GM18520 (cell line): ENCODE measurements around the gene CASR.

Experiments
- ATAC-seq: cut with Tn5 transposase; IDR thresholded peaks from one replicate; pipeline ENCODE4 v1.9.1; 2021; ENCODE audit not compliant: unreplicated experiment

The CASR gene

GRCh38 chr3:122299872-122300460 lies 116.5 kb downstream of the CASR start:
- no peak for ATAC-seq

DNA sequence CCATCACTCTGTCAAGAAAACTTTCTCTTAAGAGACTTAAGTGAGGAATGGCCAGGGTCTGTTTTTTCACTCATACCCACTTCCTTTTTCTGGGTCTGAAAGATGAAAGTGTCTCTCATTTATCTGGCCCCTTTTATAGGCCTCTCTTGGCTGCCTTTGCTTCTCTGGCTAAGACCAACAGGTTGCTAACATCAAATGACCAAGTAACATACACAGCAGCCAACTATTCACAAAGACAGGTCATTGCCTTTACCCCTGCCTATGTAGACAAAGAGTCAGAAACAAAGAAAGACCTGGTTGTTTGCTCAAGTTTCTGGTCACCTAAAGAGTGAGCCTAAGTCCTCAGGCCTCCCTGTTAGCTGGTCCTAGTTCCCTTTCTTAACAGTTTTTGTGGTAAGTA lies 117.6 kb downstream of the CASR start:
- ATAC-seq: no peak

DNA sequence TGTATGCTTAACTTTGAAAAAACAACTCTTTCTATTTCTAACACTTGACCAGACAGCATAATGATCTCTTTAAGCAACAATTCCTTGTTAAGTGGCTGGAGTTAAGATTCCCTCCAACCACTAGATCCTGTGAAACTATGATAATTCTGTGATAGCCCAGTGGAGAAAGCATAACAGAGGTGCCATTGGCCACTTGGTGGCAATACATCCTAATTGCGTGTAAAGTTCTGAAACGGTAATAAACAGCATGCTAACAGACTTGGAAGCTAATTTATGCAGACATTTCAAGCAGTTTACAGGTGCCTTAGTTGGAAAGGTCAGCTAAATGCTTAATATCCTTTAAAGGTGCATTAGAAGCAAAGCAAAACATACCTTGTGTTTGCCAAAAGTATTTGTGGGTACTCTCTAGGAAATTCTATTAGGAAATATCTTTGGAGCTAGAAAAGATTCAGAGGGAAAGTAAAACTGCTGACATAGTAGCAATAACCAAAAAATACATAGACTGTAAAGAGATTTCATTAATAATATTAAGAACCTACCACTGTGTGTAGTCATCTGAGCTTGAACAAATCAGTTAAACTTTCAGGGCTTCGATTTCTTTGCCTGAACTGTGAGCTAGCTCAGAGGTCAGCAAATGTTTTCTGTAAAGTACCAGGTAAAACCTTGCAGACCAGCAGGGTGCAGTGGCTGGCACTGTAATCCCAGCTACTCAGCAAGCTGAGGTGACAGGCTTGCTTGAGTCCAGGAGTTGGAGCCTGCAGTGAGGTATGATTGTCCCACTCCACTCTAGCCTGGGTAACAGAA lies 122.6 kb downstream of the CASR start:
- ATAC-seq: no peak

- no peak for ATAC-seq
These were observed 123.1 kb downstream of the CASR start for GRCh38 chr3:122306622-122306953.

DNA sequence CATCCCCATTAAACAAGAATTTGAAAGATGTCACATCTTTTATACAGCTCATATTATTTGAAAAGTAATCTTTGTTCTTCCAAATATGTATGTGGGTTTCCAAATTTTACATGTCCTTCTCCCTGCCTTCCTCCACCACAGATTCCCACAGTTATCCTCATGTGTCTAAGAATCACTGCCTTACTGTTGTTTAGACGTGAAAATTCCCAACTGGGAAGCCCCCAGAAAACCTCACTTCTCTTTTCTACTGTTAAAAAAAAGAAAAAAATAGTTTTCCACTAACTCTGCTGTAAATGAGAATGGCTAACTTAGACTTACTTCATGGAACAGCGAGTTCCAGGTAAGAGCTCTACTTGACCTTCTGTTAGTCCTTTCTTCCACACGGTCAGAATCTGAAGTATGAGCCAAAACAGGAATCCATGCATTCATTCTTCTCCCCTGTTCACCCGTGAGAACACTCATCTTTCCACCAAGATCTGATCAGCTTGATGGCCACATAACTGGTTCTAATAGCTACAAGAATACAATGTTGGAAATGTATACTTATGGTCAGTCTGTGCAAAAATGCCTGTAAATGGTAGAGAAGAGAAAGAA lies 123.7 kb downstream of the CASR start:
- ATAC-seq: no peak

DNA sequence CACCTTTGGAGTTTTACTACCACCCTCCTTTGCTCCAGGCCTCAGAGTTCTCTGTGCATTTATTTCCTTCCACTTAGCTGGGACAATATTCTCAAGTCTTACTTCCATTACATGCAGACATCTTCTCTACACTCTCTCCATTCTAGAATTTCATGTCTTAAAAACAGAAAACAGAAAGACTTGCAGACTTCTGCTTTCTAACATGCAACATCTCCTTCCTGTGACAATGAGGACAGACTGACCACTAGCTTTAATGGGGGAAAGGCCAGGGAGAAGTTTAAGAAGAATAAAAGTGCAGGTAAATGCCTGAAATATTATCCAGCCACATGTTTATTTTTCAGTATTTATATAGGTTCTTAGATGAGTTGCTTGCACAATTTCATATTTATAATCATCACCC lies 124.5 kb downstream of the CASR start:
- ATAC-seq: no peak

- ATAC-seq: no peak
These were observed 126.9 kb downstream of the CASR start for GRCh38 chr3:122310361-122310760.

- ATAC-seq: no peak
These were observed 129.4 kb downstream of the CASR start for GRCh38 chr3:122312826-122313225.

GRCh38 chr3:122313281-122313680 lies 129.8 kb downstream of the CASR start:
- no peak for ATAC-seq

DNA sequence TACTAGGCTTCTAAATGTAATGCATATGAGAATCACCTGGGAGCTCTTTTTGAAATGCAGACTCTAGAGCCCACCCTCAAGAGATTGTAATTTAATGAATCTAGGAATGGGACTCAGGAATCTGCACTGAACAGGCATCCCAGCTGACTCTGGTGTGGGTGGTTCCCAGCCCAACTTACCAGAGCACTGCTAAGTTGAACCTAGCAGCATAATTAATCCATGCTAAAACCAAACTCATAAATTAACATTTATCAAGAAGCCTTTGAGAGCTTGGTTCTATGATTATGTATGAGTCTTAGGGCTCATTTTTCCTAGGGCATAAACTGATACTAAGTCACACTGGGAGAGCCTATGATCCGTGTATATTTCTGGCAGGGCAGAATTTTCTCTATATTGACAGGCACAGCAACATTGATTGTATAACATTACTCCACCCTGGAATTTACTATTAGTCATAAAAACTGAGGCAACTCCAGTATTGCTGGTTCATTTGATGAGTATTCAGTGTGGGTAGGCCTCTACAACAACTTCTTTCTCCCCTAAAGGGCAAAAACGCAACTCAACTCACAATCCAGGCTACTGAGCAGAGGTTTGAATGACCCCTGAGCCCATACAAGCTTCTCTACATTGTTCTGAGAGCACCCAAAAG lies 130.9 kb downstream of the CASR start:
- no peak for ATAC-seq

DNA sequence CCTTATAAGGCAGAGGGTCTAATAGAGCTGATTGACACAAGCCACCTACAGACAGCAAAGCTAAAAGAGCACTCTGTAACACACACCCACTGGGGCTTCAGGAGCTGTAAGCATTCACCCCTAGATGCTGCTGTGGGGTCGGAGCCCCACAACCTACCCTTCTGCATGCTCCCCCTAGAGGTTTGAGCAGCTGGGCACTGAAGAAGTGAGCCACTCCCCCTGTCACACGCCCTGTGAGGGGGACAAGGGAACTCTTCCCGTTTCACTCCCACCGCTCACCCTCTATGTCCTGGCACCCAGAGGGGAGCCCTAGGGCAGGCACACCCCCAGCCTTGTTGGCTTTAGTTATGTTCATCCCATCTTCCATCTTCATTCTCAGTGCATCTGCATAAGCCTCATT lies 132.2 kb downstream of the CASR start:
- no peak for ATAC-seq

DNA sequence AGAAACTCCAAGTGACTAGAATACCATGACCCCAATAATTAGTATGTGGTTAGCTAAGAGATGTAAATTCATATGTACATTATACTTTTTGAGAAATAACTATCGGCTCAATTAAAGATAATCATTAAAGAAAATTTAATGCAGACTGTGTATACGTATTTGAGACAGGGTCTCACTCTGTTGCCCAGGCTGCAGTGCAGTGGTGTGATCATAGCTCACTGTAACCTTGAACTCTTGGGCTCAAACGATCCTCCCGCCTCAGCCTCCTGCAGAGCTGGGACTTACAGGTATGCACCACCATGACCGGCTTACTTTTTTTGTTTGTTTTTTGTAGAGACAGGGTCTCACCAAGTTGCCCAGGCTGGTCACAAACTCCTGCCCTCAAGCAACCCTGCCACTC lies 132.9 kb downstream of the CASR start:
- no peak for ATAC-seq

DNA sequence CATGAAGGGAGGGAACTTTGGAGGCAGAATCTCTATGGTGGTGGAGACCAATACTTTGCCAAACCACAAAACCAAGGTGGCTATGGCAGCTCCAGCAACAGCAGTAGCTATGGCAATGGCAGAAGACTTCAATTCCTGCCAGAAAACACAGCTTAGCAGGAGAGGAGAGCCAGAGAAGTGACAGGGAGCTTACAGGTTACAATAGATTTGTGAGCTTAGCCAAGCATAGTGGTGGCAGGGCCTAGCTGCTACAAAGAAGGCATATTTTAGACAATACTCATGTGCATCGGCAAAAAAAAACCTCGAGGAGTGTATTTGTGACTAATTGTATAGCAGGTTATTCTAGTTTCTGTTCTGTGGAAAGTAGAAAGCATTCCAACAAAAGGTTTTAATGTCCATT lies 135.2 kb downstream of the CASR start:
- ATAC-seq: no peak

DNA sequence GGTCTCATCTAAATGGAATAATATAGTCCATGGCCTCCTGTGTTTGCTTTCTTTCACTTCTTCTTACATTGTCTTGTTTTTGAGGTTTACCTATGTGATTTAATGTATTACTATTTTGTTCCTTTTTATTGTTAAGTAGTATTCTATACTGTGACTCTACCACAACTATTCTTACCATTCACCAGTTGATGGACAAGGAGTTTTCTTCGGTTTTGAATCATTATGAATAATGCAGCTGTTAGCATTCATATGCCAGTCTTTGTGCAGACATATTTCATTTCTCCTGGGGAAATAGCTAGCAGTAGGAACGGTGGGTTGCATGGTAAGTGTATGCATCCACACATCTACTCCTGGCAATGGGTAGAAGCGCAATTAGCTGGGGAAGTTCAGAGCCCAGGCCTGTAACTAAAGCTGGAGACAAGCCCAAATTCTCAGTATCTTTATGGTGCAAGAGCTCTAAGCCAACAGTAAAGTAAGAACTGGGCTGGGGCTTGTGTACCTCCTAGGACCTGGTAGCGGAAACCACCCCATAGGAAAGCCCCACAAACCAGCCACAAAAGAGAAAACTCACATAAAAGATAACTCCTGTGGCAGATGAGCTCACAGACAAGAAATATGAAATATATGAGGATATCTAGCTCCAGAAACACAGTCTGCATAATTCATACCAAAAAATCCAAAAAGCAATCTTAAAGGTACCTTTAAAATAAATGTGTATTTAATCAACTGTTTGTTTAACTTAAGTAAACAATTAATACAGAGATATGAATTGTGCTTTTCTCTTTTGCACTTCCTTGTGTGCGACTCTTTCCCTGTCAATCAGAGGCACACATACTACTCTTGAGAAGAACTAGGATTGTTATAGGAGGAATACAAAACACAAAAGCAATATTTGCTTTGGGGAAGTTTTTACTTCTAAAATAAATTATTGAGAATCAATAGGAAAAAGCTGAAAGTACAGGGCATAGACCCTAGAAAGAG lies 138.9 kb downstream of the CASR start:
- ATAC-seq: no peak

GRCh38 chr3:122324871-122325323 lies 141.4 kb downstream of the CASR start, which contains the start of gene CSTA:
CSTA (plus strand) TSS chr3:122325248; CDS start chr3:122325293, 45 bp downstream.
- no peak for ATAC-seq

GRCh38 chr3:122325769-122326168 lies 142.3 kb downstream of the CASR start:
- no peak for ATAC-seq

GRCh38 chr3:122331886-122332285 lies 148.4 kb downstream of the CASR start:
- ATAC-seq: no peak

- ATAC-seq: no peak
These were observed 149.1 kb downstream of the CASR start for GRCh38 chr3:122332551-122332950.
